ENCODE data around the gene LCP1.
A peak's percentile ranks its signal among the peaks of the same experiment; 100 is the strongest.

The LCP1 gene

GRCh38 chr13:46154136-46154801 lies 27.7 kb downstream of the LCP1 start:
- no peak for DNase-seq

DNA sequence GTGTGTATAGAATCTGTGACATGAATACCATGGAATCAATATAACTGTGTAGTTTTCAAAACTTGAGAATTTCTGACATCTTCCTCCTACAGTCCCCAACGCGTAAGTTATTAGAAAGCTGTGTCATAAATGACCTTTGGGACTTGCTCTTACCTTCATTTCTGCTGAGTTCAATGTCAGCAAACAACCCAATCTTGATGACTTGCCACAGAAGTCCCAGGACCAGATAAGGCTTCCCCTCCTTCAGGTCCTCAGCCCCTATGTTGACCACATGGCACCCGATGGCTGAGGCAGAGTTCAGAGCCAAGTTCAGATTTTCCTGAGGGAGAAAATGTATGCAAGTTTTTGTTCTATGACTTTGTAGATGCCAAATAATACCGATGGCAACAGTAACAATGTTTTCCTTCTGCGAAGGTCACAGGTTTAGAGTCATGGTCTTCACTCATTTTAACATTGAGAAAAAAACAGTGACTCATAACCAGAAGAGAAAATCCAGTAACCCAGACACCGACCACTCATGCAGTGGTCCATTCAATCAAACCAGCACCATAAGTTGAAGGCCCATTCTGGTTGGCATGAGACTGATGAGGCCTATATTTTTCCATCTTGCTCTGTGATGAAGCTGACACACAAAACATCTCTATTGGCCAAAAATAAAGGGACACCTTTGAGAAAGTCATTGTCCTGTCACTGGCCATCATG lies 29.2 kb downstream of the LCP1 start:
- no peak for DNase-seq

DNA sequence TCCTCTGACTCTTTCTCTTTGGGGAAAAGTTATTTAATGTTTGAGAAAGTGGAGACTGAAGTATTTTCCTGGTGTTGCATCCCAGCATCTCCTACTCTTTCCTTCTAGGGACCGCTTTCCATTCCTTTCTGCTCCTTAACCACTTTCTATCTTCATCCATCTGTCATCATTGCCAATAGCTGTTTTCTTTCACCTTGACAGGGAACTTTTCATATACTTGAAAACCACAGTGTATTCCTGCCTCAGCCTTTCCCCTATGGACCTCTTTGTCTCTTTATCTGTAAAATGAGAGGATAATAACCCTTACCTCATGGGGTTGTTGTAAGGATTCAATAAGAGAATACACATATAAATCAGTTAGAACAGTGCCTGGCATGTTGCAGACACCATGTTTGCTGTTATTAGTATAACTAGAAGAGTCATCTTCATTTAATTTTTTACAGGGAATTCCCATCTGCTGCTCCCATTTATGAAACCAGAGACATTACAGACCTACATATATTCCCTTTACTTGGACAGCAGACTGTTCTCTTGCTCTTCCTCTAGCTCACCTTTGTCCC lies 31.8 kb downstream of the LCP1 start:
- no peak for DNase-seq

GRCh38 chr13:46149272-46150133 lies 32.5 kb downstream of the LCP1 start:
- DNase-seq: no peak

DNA sequence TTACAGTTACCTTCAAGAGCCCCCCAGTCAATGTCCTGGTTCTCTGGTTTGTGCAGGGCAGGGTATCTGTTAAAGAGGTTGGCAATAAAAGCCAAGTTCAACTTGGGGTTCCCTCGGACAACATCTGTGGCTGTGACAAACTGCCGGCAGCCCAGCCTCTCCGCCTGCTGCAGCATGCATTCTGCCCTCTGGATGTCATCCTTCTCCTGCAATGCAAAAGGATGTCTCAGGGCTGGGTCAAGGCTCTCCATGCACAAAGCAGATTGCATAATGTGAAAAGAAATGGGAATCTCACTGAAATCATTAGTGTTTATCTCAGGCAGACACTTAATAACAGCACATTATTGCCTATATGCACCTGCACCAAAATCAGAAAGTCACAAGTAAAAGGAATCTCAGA lies 35.1 kb downstream of the LCP1 start:
- DNase-seq: no peak

DNA sequence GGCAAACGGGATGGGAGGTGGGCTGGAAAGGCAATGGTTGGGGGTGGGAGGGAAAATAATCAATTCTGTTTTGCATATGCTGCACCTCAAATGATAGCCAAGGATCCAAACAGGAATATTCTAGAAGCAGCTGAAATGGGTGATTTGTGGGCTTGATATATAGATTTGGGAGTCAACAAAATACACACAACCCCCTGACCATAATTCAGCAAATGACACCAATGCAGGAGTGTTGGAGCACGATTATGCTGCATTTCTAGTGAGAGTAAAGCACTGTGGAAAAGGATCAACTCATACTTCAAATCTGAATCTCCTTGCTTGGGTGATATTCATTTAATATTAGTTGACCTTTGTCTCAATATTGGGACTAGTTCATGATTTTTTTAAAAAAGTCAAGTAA lies 36.0 kb downstream of the LCP1 start:
- no peak for DNase-seq

GRCh38 chr13:46145135-46145534 lies 36.8 kb downstream of the LCP1 start:
- no peak for DNase-seq

DNA sequence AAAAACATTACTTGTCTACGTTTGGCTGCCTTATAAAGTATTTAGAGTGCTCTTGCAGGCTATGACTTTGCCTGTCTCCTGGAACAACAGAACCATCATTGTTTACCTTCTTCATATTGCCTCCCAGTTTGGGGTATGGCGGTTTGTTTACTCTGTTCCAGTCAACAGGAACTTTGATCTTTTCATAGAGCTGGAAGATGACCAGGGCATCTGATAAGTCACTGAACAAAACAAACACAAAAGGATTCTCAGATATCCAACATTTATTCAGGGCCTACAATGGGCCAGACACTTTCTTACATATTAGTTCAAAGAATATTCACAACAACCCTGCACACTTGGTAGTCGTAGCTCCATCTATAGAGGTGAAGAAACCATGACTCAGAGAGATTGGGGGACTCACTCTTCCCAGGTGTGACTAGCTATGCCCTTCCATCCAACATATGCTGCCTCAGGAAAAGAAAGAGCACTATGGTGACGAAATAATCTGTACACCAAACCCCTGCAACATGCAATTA lies 38.7 kb downstream of the LCP1 start:
- no peak for DNase-seq

- DNase-seq: no peak
These were observed 39.2 kb downstream of the LCP1 start for GRCh38 chr13:46142776-46143175.

- DNase-seq: no peak
These were observed 41.9 kb downstream of the LCP1 start for GRCh38 chr13:46140044-46140443.

DNA sequence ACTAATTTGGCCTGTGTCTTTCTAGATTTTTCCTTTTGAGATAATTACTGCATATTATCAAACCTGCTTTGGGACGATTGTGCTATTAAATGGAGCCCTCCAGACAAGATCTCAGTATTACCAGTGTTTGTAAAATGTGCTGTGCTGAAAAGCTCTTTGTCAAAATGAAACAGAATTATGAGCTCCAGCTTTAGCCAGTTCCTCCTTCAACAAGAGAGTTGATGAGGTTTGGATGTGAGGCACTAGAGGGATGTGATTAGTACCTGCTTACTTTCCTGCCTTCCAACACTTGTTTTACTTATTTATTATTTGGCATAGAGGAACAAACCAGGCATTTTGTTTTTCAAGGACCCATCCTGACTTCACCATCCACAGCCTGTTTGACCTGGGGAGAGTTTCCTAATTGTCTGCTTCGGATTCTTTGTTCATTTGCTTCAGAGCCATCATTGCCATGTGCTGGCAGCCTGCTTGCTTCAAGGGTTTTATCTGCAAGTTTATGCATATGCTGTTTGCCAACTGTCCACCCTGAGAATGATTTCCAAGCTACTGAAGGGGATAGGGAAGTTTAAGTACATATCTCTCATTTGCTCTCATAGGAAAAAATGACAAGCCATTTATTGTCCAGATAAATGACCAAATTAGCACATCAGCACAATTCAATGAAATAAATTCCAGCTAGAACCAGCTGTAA lies 44.2 kb downstream of the LCP1 start:
- no peak for DNase-seq

GRCh38 chr13:46136688-46137087 lies 45.3 kb downstream of the LCP1 start:
- DNase-seq: no peak

GRCh38 chr13:46134961-46135522 lies 46.9 kb downstream of the LCP1 start:
- no peak for DNase-seq

GRCh38 chr13:46134494-46134893 lies 47.5 kb downstream of the LCP1 start:
- DNase-seq: no peak

DNA sequence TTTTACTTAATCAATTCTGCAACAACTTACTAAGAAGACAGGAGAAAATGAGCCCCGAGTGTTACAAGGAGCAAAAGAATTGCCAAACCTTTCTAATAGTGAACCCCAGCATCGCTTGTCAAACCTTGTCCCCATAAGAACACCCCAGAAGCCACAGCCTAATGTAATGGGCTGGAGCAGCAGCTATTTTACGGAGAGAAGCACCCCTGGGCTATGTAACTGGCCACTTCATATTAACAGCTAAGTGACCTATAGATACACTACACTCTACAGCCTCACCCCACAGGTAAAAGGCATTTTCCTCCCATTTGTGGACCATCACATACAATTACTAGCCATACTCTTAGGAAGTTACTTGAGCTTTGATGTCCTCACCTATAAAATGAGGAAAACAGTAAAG lies 49.9 kb downstream of the LCP1 start:
- DNase-seq: no peak

- no peak for DNase-seq
These were observed 50.3 kb downstream of the LCP1 start for GRCh38 chr13:46131705-46132104.

GRCh38 chr13:46129955-46130618 lies 51.9 kb downstream of the LCP1 start:
- DNase-seq: no peak

DNA sequence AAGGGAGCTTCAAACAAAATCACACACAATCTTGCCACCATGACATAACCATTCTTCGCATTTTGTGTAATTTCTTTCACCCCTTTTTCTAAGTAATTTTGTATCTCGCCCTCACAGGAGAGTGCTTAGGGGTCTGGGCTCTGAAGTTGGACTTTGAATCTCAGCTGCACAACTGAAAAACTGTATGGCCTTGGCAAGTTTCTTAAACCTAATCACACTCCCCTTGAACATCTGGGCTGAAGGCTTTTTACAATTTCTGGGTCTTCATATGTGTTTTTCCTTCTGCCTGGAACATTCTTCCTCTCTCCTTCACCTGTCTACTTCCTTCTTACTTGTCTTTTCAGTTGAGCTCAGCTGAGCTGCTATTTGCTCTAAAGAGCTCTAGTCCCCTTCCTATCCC lies 52.9 kb downstream of the LCP1 start:
- DNase-seq: no peak

- no peak for DNase-seq
These were observed 54.5 kb downstream of the LCP1 start for GRCh38 chr13:46127358-46128023.

- peak; percentile 10 for DNase-seq
These were observed 55.2 kb downstream of the LCP1 start for GRCh38 chr13:46126552-46127357.
